ENCODE results near the gene SPAG9.
"Not testable (repeated sequence)": the region's sequence is repeated elsewhere in the genome, so short reads cannot be mapped to it uniquely, and the experiment has no call there.

SPAG9 gene

DNA sequence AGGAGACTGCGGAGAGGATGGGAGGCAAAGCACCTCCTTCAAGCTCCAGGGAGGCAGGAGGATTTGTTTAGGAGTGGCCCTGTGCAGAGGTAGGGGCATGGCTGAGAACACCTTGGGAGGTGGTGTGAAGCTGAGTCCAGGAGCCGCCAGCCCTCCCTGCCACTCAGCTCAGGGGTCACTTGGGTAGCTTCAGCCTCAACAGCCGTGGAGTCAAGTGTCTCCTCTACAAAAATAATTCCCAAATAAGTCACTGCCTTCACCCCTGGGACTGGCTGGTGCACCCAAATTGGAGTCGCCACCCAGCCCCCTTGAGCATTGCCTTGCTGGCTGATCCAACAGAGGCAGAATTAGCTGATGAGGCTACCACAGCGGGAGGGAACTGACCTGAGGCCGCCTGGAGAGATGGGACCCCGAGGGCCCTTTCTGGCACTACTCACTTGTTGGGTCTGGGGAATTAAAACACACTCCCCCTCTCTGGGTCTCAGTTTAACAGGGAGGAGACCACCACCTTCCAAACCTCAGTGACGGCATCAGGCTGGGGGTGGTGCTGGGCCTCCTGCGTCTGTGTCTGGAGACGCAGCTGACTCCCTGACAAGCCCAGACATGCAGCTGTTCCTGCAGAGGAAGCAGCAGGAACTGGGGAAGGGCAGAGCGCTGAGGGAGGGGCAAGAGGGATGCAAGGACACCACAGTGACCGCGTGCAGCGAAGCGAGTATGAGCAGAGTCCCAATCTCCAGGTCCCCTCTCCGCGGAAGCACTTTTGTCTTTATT lies 166.7 kb downstream of the SPAG9 start:
- DNase-seq (ENCODE audit: low read depth in 2 of 2), result no peak

DNA sequence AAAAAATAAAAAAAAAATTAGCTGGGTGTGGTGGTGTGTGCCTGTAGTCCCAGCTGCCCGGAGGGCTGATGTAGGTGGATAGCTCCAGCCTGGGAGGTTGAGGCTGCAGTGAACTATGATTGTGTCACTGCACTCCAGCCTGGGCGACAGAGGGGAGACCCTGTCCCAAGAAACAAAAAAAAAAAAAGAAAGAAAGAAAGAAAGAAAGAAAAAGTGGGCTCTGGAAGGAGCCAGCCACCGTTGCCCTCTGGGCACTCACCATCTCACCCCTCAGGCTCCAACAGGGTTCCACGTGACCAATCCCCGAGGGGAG lies 167.2 kb downstream of the SPAG9 start:
- DNase-seq (ENCODE audit: low read depth in 2 of 2), result no peak

DNA sequence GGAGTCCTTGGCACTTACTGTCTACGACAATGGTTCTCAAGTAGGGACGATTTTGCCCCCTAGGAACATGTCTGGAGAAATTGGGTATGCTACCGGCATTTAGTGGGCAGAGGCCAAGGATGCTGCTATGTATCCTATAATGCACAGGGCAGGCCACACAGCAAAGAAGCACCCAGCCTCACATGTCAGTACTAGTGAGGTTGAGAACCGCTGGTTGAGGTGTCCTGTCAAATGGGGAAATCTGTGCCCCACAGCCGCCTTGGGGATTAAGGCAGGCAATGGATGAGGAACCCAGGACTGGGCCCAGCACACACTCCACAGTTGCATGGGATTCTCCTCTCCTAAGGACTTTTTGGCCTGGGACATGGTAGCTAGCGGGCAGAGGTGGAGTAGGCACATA lies 167.8 kb downstream of the SPAG9 start:
- no peak for DNase-seq (ENCODE audit: low read depth in 2 of 2)

DNA sequence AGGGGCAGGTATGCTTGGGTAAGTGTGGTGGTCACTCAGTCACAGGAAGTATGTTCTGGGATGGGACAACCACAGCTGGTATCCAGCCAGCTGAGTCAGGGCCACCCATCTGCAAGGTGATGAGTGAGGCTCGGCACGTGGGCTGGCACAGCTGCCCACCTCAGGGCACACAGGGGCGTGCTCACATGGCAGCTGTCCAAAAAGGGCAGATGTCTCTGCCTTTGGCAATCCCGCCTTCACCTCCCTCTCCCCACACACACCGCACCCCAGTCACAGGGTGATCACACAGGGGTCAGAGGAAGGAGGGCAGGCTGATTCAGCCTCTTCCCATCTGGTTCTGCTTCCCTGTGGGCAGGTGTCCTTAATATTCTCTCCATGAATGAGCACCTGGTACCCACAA lies 168.7 kb downstream of the SPAG9 start:
- no peak for DNase-seq (ENCODE audit: low read depth in 2 of 2)

DNA sequence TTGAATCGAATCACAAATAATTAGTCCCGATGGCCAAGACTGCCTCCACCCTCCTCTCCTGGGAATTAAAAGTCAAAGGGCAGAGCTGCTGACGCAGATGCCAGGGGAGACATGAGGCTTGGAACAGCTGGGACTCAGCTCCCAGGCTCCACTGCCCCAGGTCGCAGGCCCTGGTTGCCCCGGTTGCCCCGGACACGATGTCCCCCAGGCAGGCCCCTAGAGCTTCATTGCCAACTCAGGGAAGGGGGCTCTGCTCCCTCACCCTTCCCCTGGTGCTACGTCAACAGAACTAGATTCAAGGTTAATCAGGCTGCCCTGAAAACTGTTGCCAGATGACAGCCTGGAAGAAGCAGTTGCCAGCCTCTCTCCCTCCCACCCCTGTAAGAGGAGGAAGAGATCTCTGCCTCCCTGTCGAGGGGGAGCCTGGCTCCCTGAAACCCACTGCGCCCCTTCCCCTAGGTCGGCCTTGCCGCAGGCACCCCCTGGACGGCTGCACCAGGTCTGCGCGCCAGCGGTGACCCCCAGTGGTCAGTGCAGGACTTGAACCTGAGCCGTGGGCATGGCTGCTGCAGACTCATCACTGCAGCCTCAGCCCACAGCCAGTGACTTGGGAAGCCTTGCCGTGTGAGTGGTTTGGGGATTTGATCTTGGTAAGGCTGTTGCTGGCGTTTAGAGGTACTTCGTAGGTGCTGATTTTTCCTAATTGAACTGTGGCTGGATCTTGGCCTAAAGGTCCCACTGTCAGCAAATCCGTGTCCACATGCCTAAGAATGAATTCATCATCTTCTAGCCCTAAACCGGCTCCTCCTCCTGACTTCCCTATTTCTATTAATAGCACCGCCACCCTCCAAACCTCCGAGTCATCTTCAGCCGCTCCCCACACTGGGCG lies 170.4 kb downstream of the SPAG9 start:
- DNase-seq (ENCODE audit: low read depth in 2 of 2), result no peak

DNA sequence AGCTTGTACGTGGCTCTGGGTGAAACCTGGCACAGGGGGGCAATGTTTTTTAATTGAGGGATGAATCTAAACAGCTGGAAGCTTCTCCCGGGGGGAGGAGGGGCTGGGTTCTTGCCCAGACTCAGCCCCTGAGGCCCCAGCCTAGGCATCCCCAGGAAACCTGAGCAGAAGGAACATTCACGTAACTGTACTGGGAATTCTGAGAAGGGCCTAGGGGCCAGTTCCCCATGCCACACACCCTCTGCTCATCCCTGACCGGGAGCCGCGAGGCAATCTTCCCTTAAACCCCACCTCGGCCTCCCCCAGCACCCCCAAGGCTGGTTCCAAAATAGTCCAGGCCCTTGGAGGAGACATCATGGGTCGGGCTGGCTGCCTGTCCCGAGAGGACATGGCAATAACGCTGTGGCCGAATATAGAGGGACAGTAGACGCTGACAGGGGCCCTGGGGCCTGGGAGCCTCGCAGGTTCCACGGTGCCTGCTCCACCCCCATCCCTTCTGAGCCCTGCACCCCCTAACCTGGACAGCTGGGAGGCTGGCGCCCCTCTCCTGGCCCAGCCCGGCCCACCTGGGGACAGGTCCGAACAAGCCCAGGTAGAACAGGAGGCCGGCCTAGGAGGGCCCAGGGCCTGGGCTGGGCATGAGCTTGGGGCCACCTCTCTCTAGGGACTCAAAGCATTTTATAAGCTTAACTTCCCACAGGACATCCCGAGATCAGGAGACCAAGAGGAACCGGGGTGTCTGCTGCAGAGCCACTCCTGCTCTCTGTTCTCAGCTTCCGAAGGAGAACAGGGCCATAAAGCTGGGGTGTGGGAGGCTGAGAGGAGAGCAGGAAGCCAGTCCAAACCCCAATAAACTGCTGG lies 171.3 kb downstream of the SPAG9 start:
- DNase-seq (ENCODE audit: low read depth in 2 of 2), result no peak

DNA sequence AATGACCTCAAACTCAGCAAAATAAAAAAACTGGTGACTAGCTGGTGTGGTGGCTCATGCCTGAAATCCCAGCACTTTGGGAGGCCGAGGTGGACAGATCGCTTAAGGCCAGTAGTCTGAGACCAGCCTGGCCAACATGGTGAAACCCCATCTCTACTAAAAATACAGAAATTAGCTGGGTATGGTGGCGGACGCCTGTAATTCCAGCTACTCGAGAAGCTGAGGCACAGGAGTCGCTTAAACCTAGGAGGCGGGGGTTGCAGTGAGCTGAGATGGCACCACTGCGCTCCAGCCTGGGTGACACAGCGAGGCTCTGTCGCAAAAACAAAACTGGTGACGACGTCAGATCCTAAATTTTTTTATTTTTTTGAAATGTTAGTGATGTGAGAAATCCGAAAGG lies 172.0 kb downstream of the SPAG9 start:
- no peak for DNase-seq (ENCODE audit: low read depth in 2 of 2)

DNA sequence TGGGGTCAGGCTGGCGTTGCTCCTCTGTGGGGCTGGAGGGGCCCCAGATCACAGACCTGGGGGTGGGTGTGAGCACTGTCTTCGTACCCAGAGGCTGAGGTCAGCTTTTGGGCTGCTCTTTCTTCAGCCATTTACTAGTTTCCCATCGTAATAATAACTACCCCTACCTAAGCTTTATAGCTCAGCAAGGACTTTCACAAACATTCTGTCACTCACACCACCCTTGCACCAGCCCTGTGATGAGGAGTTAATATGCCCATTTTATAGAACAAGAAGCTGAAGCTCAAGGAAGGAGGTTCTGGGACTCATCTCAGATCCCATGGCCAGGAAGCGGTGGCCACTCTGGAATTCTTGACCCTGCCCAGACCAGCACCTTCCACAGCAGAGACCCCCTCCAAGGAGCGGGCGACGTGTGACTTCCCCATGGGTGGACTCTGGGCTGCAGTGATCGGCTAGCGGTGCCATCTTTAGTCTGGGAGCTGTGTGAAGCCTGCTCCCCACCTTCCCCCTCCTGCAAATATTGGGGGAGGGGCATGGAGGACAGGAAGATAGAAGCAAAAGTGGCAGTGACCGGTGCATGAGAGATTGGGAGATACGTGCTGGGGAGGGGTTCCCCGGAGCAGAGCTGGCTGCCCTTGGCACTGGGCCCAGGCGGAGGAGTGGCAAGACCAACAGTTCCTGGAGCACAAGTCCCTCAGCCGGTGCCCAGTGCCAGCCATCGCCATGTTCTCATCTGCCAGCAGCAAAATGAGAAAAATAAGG lies 172.7 kb downstream of the SPAG9 start:
- DNase-seq (ENCODE audit: low read depth in 2 of 2), result no peak

DNA sequence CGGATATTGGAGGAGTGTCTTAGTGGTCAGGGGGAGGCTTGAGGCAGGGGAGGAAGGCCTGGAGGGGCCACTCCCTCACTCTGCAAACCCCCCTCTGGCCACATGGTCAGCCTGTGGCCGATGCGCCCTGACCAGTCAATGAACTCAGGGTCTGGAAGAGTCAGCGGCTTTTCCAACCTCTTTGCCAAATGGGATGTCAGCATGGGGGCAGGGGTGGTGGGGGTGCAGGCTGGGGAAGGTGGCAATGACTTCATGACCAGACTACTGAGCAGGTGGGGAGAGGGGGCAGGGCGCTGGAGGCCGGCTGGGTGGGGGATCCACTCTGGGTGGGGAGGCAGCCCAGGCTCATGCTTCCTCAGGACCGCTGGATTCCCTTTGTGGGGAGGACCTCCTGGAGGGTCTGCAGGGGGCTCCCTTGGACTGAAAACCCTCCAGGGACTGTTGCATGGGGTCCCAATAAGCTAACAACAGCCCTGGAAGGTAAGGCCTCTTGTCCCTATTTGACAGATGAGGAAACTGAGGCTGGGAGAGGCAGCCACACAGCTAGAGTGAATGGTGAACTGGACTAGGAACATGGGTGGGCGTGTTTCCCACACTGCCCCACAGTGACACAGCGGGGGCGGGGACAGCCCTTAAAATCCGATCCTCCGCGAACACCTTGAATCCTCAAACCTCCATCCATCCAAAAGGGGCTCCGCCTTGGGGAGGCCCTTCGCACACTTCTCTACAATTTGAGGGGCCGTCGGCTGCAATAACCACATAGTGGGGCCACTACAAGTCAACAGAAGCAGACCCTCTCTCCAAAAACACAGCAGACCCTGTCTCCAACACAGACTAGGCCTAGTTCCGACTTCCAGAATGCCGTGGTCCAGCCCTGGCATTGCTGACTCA lies 173.5 kb downstream of the SPAG9 start:
- no peak for DNase-seq (ENCODE audit: low read depth in 2 of 2)

DNA sequence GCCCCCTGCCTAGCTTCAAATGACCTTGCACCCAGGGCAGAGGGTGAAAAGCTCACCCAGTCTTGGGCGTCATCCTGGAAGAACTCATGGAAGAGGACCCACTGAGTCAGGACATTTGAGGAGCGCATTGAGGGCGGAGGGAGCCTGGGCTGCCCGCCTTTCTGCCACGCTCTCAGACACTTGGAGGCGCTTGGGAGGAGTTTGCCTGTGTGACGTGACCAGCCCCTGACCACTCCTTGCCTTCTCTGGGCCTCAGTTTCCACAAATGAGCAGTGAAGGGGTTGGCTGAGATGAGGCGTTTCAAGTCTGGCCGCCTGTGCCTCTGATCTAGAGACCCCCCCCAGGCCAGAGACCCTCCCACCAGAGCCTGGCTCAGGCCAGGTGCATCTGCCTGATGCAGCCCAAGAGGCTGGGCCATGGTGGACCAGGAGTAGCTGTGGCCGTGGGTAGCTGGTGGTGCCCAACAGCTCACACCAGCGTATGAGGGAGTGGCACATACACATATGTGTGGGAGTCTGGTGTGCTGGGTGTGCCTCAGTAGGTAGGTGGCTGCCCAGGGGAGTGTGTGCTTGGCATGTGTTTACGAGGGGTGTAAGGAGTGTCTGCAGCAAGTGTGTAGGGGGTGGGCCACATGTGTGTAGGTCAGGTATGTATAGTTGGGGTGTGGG lies 174.3 kb downstream of the SPAG9 start:
- DNase-seq (ENCODE audit: low read depth in 2 of 2), result no peak

DNA sequence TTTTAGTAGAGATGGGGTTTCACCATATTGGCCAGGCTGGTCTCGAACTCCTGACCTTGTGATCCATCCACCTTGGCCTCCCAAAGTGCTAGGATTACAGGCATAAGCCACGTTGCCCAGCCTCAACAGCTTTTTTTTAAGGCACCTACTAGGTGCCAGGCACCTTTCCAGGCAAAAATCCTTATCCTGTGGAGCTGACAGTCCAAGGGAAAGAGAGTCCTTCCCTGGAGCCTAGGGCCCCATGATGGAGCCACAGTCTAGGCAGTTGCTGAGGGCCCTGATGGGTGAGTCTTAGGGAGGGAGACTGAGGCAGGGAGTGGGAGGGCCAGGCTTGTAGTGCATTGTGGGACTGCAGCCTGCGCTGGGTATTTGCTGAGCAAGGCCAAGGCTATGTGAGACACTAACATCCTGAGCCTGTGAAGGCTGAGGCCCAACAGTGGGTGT lies 174.9 kb downstream of the SPAG9 start:
- DNase-seq (ENCODE audit: low read depth in 2 of 2), result no peak

DNA sequence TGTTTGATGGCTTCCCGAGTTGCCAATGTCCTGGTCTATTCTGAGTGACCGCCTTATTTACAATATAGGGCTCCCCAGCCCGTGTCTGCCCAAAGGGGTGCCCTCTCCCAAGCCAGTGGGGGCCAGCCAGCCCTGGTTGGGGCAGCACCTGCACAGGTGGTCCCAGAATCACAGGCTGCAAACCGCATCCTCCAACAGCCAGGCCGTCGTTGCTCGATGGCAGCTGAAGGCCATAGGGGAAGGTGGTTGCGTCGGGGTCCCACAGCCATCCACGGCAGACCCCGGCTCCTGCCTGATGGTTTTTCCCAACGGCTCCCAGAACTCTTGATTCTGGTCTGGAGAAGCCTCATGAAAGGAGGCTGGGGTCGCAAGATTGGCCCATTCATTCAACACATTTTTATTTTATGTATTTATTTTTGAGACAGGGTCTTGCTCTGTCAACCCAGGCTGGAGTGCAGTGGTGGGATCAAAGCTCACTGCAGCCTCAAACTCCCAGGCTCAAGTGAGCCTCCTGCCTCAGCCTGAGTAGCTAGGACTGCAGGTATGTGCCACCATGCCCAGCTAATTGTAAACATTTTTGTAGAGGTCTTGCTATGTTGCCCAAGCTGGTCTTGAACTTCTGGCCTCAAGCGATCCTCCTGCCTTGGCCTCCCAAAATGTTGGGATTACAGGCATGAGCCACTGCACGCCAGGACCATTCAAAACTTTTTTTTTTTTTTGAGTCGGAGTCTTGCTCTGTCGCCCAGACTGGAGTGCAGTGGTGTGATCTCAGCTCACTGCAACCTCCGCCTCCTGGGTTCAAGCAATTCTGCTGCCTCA lies 175.6 kb downstream of the SPAG9 start:
- DNase-seq (ENCODE audit: low read depth in 2 of 2), result no peak

DNA sequence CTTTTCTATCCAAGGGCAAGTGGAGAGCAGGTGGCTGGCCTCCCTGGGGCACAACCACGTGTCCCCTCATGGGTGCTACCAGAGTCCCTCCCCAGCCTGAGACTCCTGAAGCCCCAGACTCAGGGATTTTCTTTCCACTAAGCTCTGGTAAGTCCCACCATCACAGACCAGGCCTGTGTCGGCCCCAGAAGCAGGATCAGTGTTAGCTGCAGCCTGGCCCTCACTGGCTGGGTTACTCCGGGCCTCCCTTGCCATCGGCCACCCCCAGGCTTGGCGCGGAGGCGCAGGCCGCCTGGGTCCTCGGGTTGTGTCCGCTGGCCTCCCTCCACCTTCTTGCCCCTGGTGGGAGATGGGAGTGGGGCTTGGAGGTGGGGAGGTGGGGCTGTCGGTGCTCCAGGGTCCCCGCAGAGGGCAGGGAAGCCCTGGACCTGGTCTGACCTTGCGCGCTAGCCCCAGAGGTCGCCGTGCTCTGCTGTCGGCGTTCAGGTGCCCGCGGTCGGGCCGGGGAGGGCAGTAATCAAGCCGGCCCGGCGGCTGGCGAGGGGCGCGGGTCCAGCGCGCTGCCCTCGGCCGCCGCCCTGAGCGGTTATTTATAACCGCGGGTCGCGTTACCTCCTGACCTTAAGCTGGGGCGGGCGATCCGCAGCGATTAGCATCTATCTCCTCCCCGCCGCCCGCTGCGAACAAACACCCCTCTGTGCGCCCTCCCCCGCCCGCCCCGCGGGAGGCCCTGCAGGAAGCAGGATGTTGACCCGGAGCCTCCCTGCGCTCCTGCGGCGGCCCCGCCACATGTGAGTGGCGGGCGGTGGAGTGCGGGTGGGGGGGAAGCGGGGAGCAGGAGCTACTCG lies 176.4 kb downstream of the SPAG9 start:
- DNase-seq (ENCODE audit: low read depth in 2 of 2), result peak; percentile 32 to 35

DNA sequence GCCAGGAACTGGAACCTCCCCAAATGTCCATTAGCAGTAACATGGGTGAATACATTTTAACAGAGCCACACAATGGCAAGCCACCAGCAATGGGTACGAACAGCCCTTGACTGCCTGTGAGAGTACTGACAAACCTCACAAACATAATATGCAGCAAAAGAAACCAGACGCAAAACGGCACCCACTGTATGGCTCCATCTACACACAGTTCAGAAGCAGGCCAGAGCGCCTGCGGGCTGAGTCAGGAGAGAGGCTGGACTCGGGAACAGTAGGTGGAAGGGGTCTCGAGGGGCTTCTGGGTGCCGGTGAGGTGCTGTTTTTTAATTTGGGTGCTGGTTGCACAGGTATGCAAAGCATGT lies 177.1 kb downstream of the SPAG9 start:
- DNase-seq (ENCODE audit: low read depth in 2 of 2), result no peak

DNA sequence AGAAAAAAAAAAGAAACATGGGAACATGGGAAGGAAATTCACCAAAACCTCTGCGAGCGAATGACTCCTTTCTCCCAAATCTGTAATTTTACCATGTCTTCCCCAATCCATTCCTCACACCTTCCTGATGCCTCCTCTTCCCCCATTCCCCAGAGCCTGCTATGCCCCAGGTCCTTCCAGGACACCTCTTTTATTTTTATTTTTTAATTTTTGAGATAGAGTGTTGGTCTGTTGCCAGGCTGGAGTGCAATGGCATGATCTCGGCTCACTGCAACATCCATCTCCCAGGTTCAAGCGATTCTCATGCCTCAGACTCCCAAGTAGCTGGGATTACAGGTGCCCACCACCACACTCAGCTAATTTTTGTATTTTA lies 179.0 kb downstream of the SPAG9 start:
- not testable (repeated sequence) for DNase-seq (ENCODE audit: low read depth in 2 of 2)

DNA sequence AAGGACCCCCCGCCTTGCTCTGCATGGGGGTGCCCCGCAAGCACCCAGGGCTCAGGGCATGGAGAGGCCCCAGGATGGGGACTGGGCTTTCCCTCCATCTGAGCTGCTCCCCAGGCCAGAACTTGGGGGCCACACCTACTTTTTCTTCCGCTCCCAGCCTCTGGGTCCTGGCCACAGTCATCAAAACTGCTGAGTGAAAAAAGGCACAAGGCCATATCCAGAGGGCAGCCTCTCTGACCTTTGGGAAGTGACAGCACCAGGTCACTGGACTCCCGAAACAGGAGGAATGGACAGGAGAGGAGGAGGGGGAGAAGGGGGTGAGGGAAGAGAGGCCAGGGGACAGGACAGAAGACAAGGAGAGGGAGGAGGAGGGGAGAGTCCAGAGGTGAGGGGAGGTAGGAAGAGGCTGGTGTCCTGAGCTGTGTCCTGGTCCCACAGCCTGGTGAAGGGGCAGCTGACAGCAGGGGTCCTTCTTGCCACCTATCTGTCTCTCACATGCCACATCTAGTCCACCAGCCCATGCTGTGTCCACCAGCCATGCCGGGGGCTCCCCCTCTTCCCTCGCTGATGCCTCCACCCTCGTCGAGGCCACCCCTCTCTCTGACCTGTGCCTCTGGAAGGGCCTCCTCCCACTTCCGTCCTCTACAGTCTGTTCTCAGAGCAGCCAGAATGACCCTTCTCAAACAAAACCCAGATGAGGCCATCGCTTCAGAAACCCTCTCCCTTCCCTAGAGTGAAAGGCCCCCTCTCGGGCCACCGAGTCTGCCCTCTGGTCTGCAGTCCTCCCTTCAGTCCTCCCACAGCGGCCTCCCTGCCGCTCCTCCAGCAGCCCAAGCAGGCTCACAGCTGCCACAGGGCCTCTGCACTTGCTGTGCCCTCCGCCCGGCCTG lies 180.6 kb downstream of the SPAG9 start:
- DNase-seq (ENCODE audit: low read depth in 2 of 2), result no peak

DNA sequence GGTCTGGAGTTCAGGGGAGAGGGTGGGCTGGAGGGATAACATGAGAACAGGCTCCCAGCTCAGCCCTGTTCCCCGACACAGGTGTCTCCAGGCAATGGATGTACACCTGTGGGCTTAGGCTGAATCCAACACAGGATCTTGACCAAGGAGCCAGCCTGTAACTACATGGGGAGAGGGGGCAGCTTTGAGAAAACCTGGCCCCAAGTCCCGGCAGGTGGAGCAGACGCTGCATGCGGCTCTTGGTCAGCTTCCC lies 181.2 kb downstream of the SPAG9 start:
- no peak for DNase-seq (ENCODE audit: low read depth in 2 of 2)
